Measurements from ENCODE around the gene CTU1.

Gene CTU1

GRCh38 chr19:51111606-51112005 is 3.4 kb upstream of the CTU1 start:
- TF ChIP-seq, protein P1, sequence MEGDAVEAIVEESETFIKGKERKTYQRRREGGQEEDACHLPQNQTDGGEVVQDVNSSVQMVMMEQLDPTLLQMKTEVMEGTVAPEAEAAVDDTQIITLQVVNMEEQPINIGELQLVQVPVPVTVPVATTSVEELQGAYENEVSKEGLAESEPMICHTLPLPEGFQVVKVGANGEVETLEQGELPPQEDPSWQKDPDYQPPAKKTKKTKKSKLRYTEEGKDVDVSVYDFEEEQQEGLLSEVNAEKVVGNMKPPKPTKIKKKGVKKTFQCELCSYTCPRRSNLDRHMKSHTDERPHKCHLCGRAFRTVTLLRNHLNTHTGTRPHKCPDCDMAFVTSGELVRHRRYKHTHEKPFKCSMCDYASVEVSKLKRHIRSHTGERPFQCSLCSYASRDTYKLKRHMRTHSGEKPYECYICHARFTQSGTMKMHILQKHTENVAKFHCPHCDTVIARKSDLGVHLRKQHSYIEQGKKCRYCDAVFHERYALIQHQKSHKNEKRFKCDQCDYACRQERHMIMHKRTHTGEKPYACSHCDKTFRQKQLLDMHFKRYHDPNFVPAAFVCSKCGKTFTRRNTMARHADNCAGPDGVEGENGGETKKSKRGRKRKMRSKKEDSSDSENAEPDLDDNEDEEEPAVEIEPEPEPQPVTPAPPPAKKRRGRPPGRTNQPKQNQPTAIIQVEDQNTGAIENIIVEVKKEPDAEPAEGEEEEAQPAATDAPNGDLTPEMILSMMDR (IDR thresholded peaks at IDR 0.05; ENCODE audit: low read depth, low read length) = peak; percentile 23
- in situ Hi-C loops (cut with HindIII; ENCODE audit: low sequenced_read_pairs) = no loop called here
- no peak for DNase-seq (ENCODE audit: low read depth, low spot score)

GRCh38 chr19:51110666-51110971 is 2.4 kb upstream of the CTU1 start:
- TF ChIP-seq, protein P1 (IDR thresholded peaks at IDR 0.05; ENCODE audit: low read depth, low read length) = no peak
- in situ Hi-C loops (cut with HindIII; ENCODE audit: low sequenced_read_pairs) = no loop called here
- no peak overlapping the region for H3K4me3 ChIP-seq (ENCODE audit: low read depth, low read length)
- no peak for DNase-seq (ENCODE audit: low read depth, low spot score)

More at GRCh38 chr19:51111606-51112005, 3.4 kb upstream of the CTU1 start:
- no peak overlapping the region for H3K4me3 ChIP-seq (ENCODE audit: low read depth, low read length)

DNA sequence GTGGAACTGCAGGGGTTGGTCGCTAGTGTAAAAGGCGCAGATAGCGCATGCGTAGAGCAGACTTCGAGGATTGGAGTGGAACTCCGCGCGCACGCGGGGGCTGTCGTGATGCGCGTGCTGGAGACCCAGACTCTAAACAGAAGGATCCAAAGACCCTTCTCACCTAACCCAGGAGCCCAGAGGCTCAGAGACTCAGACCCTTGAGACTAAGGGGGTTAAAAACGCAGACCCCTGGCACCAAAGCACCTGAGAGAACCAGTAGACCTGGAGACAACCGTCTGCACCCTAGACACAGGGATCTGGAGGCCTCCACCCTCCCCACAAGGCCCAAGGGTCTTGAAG is 567 bp upstream of the CTU1 start:
- TF ChIP-seq, protein P1 (IDR thresholded peaks at IDR 0.05; ENCODE audit: low read depth, low read length) = no peak
- DNase-seq (ENCODE audit: low read depth, low spot score) = no peak
- H3K4me3 ChIP-seq (ENCODE audit: low read depth, low read length) = peak overlapping the region; percentile 77
- in situ Hi-C loops (cut with HindIII; ENCODE audit: low sequenced_read_pairs) = no loop called here

- TF ChIP-seq, protein P1 (IDR thresholded peaks at IDR 0.05; ENCODE audit: low read depth, low read length) = no peak
- in situ Hi-C loops (cut with HindIII; ENCODE audit: low sequenced_read_pairs) = no loop called here
- H3K4me3 ChIP-seq (ENCODE audit: low read depth, low read length) = peak overlapping the region; percentile 77
- no peak for DNase-seq (ENCODE audit: low read depth, low spot score)
Observed at GRCh38 chr19:51107406-51108065, 673 bp downstream of the CTU1 start.

- in situ Hi-C loops (cut with HindIII; ENCODE audit: low sequenced_read_pairs) = no loop called here
- TF ChIP-seq, protein P1 (IDR thresholded peaks at IDR 0.05; ENCODE audit: low read depth, low read length) = no peak
- no peak for DNase-seq (ENCODE audit: low read depth, low spot score)
- H3K4me3 ChIP-seq (ENCODE audit: low read depth, low read length) = no peak overlapping the region
Observed at GRCh38 chr19:51103926-51104341, 4.3 kb downstream of the CTU1 start.

- no peak overlapping the region for H3K4me3 ChIP-seq (ENCODE audit: low read depth, low read length)
- in situ Hi-C loops (cut with HindIII; ENCODE audit: low sequenced_read_pairs) = no loop called here
- DNase-seq (ENCODE audit: low read depth, low spot score) = no peak
- TF ChIP-seq, protein P1 (IDR thresholded peaks at IDR 0.05; ENCODE audit: low read depth, low read length) = no peak
Observed at GRCh38 chr19:51102991-51103390, 5.2 kb downstream of the CTU1 start.
